ENCODE results near the gene CAMK4.

The CAMK4 gene

GRCh38 chr5:111447099-111447498 lies 222.9 kb downstream of the CAMK4 start:
- in situ Hi-C loops (cut with HindIII; ENCODE audit: low pct_ligation_motif_present, low pct_unique_long_range_greater_than_20kb, low sequenced_read_pairs), result no loop called here
- DNase-seq, result no peak

- in situ Hi-C loops (cut with HindIII; ENCODE audit: low pct_ligation_motif_present, low pct_unique_long_range_greater_than_20kb, low sequenced_read_pairs), result no loop called here
- DNase-seq, result no peak
Observed at GRCh38 chr5:111447822-111448221, 223.6 kb downstream of the CAMK4 start.

GRCh38 chr5:111453295-111453694 lies 229.1 kb downstream of the CAMK4 start:
- in situ Hi-C loops (cut with HindIII; ENCODE audit: low pct_ligation_motif_present, low pct_unique_long_range_greater_than_20kb, low sequenced_read_pairs), result no loop called here

GRCh38 chr5:111453747-111454146 lies 229.6 kb downstream of the CAMK4 start:
- DNase-seq, result peak; percentile 48
- in situ Hi-C loops (cut with HindIII; ENCODE audit: low pct_ligation_motif_present, low pct_unique_long_range_greater_than_20kb, low sequenced_read_pairs), result no loop called here

More at GRCh38 chr5:111453295-111453694, 229.1 kb downstream of the CAMK4 start:
- peak; percentile 39 for DNase-seq

- in situ Hi-C loops (cut with HindIII; ENCODE audit: low pct_ligation_motif_present, low pct_unique_long_range_greater_than_20kb, low sequenced_read_pairs), result no loop called here
- no peak for DNase-seq
Observed at GRCh38 chr5:111454198-111454622, 230.0 kb downstream of the CAMK4 start.

GRCh38 chr5:111454776-111455175 lies 230.6 kb downstream of the CAMK4 start:
- no peak for DNase-seq

GRCh38 chr5:111461255-111461671 lies 237.1 kb downstream of the CAMK4 start:
- no peak for DNase-seq
- in situ Hi-C loops (cut with HindIII; ENCODE audit: low pct_ligation_motif_present, low pct_unique_long_range_greater_than_20kb, low sequenced_read_pairs), result no loop called here

More at GRCh38 chr5:111454776-111455175, 230.6 kb downstream of the CAMK4 start:
- in situ Hi-C loops (cut with HindIII; ENCODE audit: low pct_ligation_motif_present, low pct_unique_long_range_greater_than_20kb, low sequenced_read_pairs), result no loop called here

- no peak for DNase-seq
- in situ Hi-C loops (cut with HindIII; ENCODE audit: low pct_ligation_motif_present, low pct_unique_long_range_greater_than_20kb, low sequenced_read_pairs), result no loop called here
Observed at GRCh38 chr5:111461934-111462333, 237.8 kb downstream of the CAMK4 start.

- no peak for DNase-seq
- in situ Hi-C loops (cut with HindIII; ENCODE audit: low pct_ligation_motif_present, low pct_unique_long_range_greater_than_20kb, low sequenced_read_pairs), result no loop called here
Observed at GRCh38 chr5:111463311-111463710, 239.1 kb downstream of the CAMK4 start.

- no peak for DNase-seq
- in situ Hi-C loops (cut with HindIII; ENCODE audit: low pct_ligation_motif_present, low pct_unique_long_range_greater_than_20kb, low sequenced_read_pairs), result no loop called here
Observed at GRCh38 chr5:111469293-111469896, 245.2 kb downstream of the CAMK4 start.

- DNase-seq, result no peak
- in situ Hi-C loops (cut with HindIII; ENCODE audit: low pct_ligation_motif_present, low pct_unique_long_range_greater_than_20kb, low sequenced_read_pairs), result no loop called here
Observed at GRCh38 chr5:111469903-111470302, 245.7 kb downstream of the CAMK4 start.

- DNase-seq, result no peak
- in situ Hi-C loops (cut with HindIII; ENCODE audit: low pct_ligation_motif_present, low pct_unique_long_range_greater_than_20kb, low sequenced_read_pairs), result no loop called here
Observed at GRCh38 chr5:111472096-111472495, 247.9 kb downstream of the CAMK4 start.

GRCh38 chr5:111472579-111472978 lies 248.4 kb downstream of the CAMK4 start:
- in situ Hi-C loops (cut with HindIII; ENCODE audit: low pct_ligation_motif_present, low pct_unique_long_range_greater_than_20kb, low sequenced_read_pairs), result no loop called here
- no peak for DNase-seq

- no peak for DNase-seq
- in situ Hi-C loops (cut with HindIII; ENCODE audit: low pct_ligation_motif_present, low pct_unique_long_range_greater_than_20kb, low sequenced_read_pairs), result no loop called here
Observed at GRCh38 chr5:111478266-111478665, 254.1 kb downstream of the CAMK4 start.

- in situ Hi-C loops (cut with HindIII; ENCODE audit: low pct_ligation_motif_present, low pct_unique_long_range_greater_than_20kb, low sequenced_read_pairs), result no loop called here
- DNase-seq, result no peak
Observed at GRCh38 chr5:111478898-111479297, 254.7 kb downstream of the CAMK4 start.

GRCh38 chr5:111480346-111480745 lies 256.2 kb downstream of the CAMK4 start:
- in situ Hi-C loops (cut with HindIII; ENCODE audit: low pct_ligation_motif_present, low pct_unique_long_range_greater_than_20kb, low sequenced_read_pairs), result no loop called here

GRCh38 chr5:111486055-111486454 lies 261.9 kb downstream of the CAMK4 start:
- in situ Hi-C loops (cut with HindIII; ENCODE audit: low pct_ligation_motif_present, low pct_unique_long_range_greater_than_20kb, low sequenced_read_pairs), result no loop called here
- no peak for DNase-seq

More at GRCh38 chr5:111480346-111480745, 256.2 kb downstream of the CAMK4 start:
- no peak for DNase-seq

- DNase-seq, result no peak
- in situ Hi-C loops (cut with HindIII; ENCODE audit: low pct_ligation_motif_present, low pct_unique_long_range_greater_than_20kb, low sequenced_read_pairs), result no loop called here
Observed at GRCh38 chr5:111486926-111487325, 262.7 kb downstream of the CAMK4 start.

- in situ Hi-C loops (cut with HindIII; ENCODE audit: low pct_ligation_motif_present, low pct_unique_long_range_greater_than_20kb, low sequenced_read_pairs), result no loop called here
Observed at GRCh38 chr5:111488353-111488752, 264.2 kb downstream of the CAMK4 start.

GRCh38 chr5:111493031-111493430 lies 268.8 kb downstream of the CAMK4 start:
- in situ Hi-C loops (cut with HindIII; ENCODE audit: low pct_ligation_motif_present, low pct_unique_long_range_greater_than_20kb, low sequenced_read_pairs), result no loop called here
- no peak for DNase-seq

More at GRCh38 chr5:111488353-111488752, 264.2 kb downstream of the CAMK4 start:
- DNase-seq, result no peak
